Fibroblast of mammary gland (primary cell): Measurements from ENCODE around the gene PRXL2C.

Experiments used
- DNase-seq: peaks from one replicate; pipeline ENCODE4 v3.0.0-alpha.2; 2010; ENCODE audit warnings: low read depth
- H3K4me3 ChIP-seq: 2 replicates; pipeline ENCODE4 v1.5.1; 2011; ENCODE audit warnings: low read depth, mild to moderate bottlenecking, low read length, moderate library complexity; ENCODE audit not compliant: control insufficient read depth
- CTCF ChIP-seq: conservative IDR thresholded peaks from 2 replicates; pipeline ENCODE4 v1.5.1; 2011; ENCODE audit warnings: low read depth, low read length, inconsistent platforms; ENCODE audit not compliant: control insufficient read depth, insufficient read depth

The PRXL2C gene

GRCh38 chr9:96663506-96664120 lies 8.5 kb upstream of the PRXL2C start:
- no peak for DNase-seq
- H3K4me3 ChIP-seq, result no peak overlapping the region
- TF ChIP-seq CTCF, result no peak

GRCh38 chr9:96661711-96662110 lies 6.6 kb upstream of the PRXL2C start:
- no peak for DNase-seq
- H3K4me3 ChIP-seq, result no peak overlapping the region
- no peak for TF ChIP-seq CTCF

GRCh38 chr9:96660692-96661248 lies 5.7 kb upstream of the PRXL2C start:
- no peak for DNase-seq
- no peak for TF ChIP-seq CTCF
- H3K4me3 ChIP-seq, result no peak overlapping the region

GRCh38 chr9:96654450-96655197 lies 493 bp downstream of the PRXL2C start:
- TF ChIP-seq CTCF, result no peak
- peak; percentile 93 for DNase-seq
- peak overlapping the region; percentile 62 for H3K4me3 ChIP-seq

GRCh38 chr9:96651626-96652025 lies 3.5 kb downstream of the PRXL2C start:
- no peak overlapping the region for H3K4me3 ChIP-seq
- peak; percentile 55 for DNase-seq
- peak; percentile 59 for TF ChIP-seq CTCF

- H3K4me3 ChIP-seq, result no peak overlapping the region
- TF ChIP-seq CTCF, result no peak
- DNase-seq, result no peak
These were observed 5.3 kb downstream of the PRXL2C start for GRCh38 chr9:96649620-96650324.
